HG02588 (cell line): ENCODE measurements around the gene PRR14.

Source experiments
- ATAC-seq: cut with Tn5 transposase; IDR thresholded peaks from one replicate; pipeline ENCODE4 v1.9.1; 2021; ENCODE audit warnings: mild to moderate bottlenecking, moderate library complexity; ENCODE audit not compliant: unreplicated experiment

The PRR14 gene

GRCh38 chr16:30658731-30659506 is 8.2 kb downstream of the PRR14 start:
- ATAC-seq, result peak; percentile 26

- ATAC-seq, result no peak
Measured at GRCh38 chr16:30659507-30660423, 9.0 kb downstream of the PRR14 start.

GRCh38 chr16:30660424-30661261 is 9.9 kb downstream of the PRR14 start:
- no peak for ATAC-seq

- ATAC-seq, result no peak
Measured at GRCh38 chr16:30662449-30662848, 11.7 kb downstream of the PRR14 start.

GRCh38 chr16:30663038-30663437 is 12.3 kb downstream of the PRR14 start:
- no peak for ATAC-seq

- ATAC-seq, result no peak
Measured at GRCh38 chr16:30663820-30664219, 13.1 kb downstream of the PRR14 start.

GRCh38 chr16:30664616-30665109 is 13.9 kb downstream of the PRR14 start:
- no peak for ATAC-seq

- ATAC-seq, result no peak
Measured at GRCh38 chr16:30665155-30665829, 14.5 kb downstream of the PRR14 start.

- ATAC-seq, result no peak
Measured at GRCh38 chr16:30665830-30666190, 15.1 kb downstream of the PRR14 start.

GRCh38 chr16:30666681-30667080 is 15.9 kb downstream of the PRR14 start:
- no peak for ATAC-seq

- no peak for ATAC-seq
Measured at GRCh38 chr16:30667361-30667905, 16.7 kb downstream of the PRR14 start.

GRCh38 chr16:30668393-30668792 is 17.6 kb downstream of the PRR14 start:
- ATAC-seq, result no peak

GRCh38 chr16:30669026-30669902 is 18.5 kb downstream of the PRR14 start:
- no peak for ATAC-seq

GRCh38 chr16:30669903-30670824 is 19.4 kb downstream of the PRR14 start:
- no peak for ATAC-seq

GRCh38 chr16:30675143-30675542 is 24.4 kb downstream of the PRR14 start:
- no peak for ATAC-seq

GRCh38 chr16:30677931-30678585 is 27.3 kb downstream of the PRR14 start:
- ATAC-seq, result no peak

- no peak for ATAC-seq
Measured at GRCh38 chr16:30678586-30678970, 27.8 kb downstream of the PRR14 start.

- no peak for ATAC-seq
Measured at GRCh38 chr16:30680326-30680725, 29.6 kb downstream of the PRR14 start.
